Neural progenitor cell (in vitro differentiated cells): Measurements from ENCODE around the gene RNU2-1.
A peak's percentile ranks its signal among the peaks of the same experiment; 100 is the strongest.

Experiments used
- CTCF ChIP-seq: fragments of 200-600 bp; sonication (generic); IDR thresholded peaks from 2 replicates; pipeline ENCODE4 v1.5.1; 2017; ENCODE audit warnings: antibody characterized with exemption, mild to moderate bottlenecking
- EZH2 ChIP-seq: fragments of 200-600 bp; sonication (generic); IDR thresholded peaks from 2 replicates; pipeline ENCODE4 v1.6.1; 2017; ENCODE audit warnings: antibody characterized with exemption, mild to moderate bottlenecking, moderate library complexity
- EZH2phosphoT487 ChIP-seq: fragments of 200-600 bp; sonication (generic); IDR thresholded peaks from 2 replicates; pipeline ENCODE4 v1.6.1; 2017; ENCODE audit warnings: antibody characterized with exemption

DNA sequence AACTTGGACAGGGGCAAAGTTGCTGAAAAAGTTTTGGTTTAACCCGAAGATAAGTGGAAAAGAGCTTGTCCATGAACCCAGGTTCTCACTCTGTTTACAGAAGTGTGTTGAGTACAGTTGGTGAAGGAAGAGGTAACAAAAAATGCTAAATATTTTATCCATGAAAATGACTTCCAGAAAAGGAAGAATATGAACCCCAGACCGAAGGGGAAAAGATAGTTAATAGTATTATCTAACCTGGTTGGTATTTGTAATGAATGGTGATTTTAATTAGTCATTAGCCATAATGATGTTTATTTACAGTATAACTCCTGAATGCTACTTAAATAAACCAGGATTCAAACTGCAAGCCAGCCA is 22.7 kb downstream of the RNU2-1 start:
- TF ChIP-seq CTCF (no peak), EZH2phosphoT487 (no peak), EZH2 (peak; percentile 5)
